ENCODE measurements around the gene PTPRQ. TPM values are rescaled to one million over a fixed set of nuclear protein-coding genes. Genes with fewer than 3 reads are reported as not detected.

Gene PTPRQ
- polyA plus RNA-seq, 2 of the 4 experiments (the other 2 are of a cell fraction), result 0.14 to 0.17 TPM

GRCh38 chr12:80627782-80628181 is 183.7 kb downstream of the PTPRQ start (continued):
- TF ChIP-seq MAZ (IDR thresholded peaks at IDR 0.05; ENCODE audit: borderline replicate concordance, low read depth, low read length), result no peak

DNA sequence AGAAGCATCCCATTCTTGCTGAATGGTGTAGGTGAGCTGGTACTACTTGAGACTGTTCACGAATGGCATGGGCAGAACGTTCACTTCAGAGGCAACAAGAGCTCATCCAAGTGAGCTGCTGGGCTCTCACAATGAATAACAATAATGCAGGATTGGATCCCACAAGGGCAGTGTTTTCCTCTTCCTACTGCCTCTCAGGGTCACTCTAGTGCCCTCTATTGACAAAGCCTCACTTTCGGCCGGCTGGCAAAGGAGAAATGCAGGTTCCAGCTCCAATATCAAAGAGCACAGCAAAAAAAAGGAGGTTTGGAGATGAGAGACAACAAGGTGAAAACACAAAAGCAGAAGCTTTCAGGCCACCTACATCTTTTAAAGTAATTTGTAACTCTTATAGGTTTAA is 188.8 kb downstream of the PTPRQ start:
- FAIRE-seq (no peak), ATAC-seq (peak; percentile 70 to 79)

GRCh38 chr12:80634903-80635302 is 190.9 kb downstream of the PTPRQ start:
- ChIA-PET CTCF (no interaction called here), POLR2A (no interaction called here)
- FAIRE-seq (no peak), DNase-seq (ENCODE audit: low read depth in 1 of 2, low spot score in 1 of 2) (no peak), ATAC-seq (no peak)
- Histone ChIP-seq H3K4me2 (no peak overlapping the region), H3K9me3 (no peaks in the 10 kb centered on the region), H3K4me3 (no peak overlapping the region), H3K27ac (no peak overlapping the region), H3K4me1 (no peaks in the 10 kb centered on the region)
- TF ChIP-seq RFX5 (IDR thresholded peaks at IDR 0.05) (no peak), FOSL2 (IDR thresholded peaks at IDR 0.05) (no peak), FOSL2 (CRISPR knock-in tag; IDR thresholded peaks at IDR 0.05) (no peak), ZFP36 (IDR thresholded peaks at IDR 0.05; ENCODE audit: borderline replicate concordance, partially characterized antibody) (no peak), SMC3 (IDR thresholded peaks at IDR 0.05) (no peak), CBX2 (IDR thresholded peaks at IDR 0.05; ENCODE audit: borderline replicate concordance, low read depth) (no peak), TP53 (CRISPR knock-in tag; IDR thresholded peaks at IDR 0.05) (no peak), POLR2AphosphoS2 (conservative IDR thresholded peaks at IDR 0.05; ENCODE audit: low read length) (no peak), RARB (CRISPR knock-in tag; IDR thresholded peaks at IDR 0.05) (no peak), CHD4 (IDR thresholded peaks at IDR 0.05; ENCODE audit: borderline replicate concordance) (no peak), NR3C1 (IDR thresholded peaks at IDR 0.05) (no peak), KDM5A (IDR thresholded peaks at IDR 0.05) (no peak), RAD21 (conservative IDR thresholded peaks at IDR 0.05 in 1 of 2, IDR thresholded peaks at IDR 0.05 in 1 of 2) (no peak), EHMT2 (IDR thresholded peaks at IDR 0.05; ENCODE audit: low read depth) (no peak), HOXB5 (CRISPR knock-in tag; IDR thresholded peaks at IDR 0.05) (no peak), TFCP2L1 (CRISPR knock-in tag; IDR thresholded peaks at IDR 0.05) (no peak)
- TF ChIP-seq, protein P1, sequence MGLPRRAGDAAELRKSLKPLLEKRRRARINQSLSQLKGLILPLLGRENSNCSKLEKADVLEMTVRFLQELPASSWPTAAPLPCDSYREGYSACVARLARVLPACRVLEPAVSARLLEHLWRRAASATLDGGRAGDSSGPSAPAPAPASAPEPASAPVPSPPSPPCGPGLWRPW (IDR thresholded peaks at IDR 0.05), result no peak
- TF ChIP-seq, protein P2, sequence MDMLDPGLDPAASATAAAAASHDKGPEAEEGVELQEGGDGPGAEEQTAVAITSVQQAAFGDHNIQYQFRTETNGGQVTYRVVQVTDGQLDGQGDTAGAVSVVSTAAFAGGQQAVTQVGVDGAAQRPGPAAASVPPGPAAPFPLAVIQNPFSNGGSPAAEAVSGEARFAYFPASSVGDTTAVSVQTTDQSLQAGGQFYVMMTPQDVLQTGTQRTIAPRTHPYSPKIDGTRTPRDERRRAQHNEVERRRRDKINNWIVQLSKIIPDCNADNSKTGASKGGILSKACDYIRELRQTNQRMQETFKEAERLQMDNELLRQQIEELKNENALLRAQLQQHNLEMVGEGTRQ (IDR thresholded peaks at IDR 0.05), result no peak
- WGBS (ENCODE audit: missing lambda C conversion rate), result 69% methylated on average over 6 of the region's 6 CpGs

More for the DNA sequence above, 188.8 kb downstream of the PTPRQ start:
- H3K4me2 ChIP-seq, result peak overlapping the region; percentile 8; the same call in 1 of the 3 replicates
- 20% methylated on average over 4 of the region's 4 CpGs for WGBS (ENCODE audit: missing lambda C conversion rate)
- no peaks in the 10 kb centered on the region for H3K9me3 ChIP-seq
- ChIA-PET CTCF (interaction anchor here (0.6 to 2.2 kb wide), 6 partner anchors 10 to 160 kb away, joined by 3 to 8 read pairs (median 4); no protein-coding TSS in a partner anchor), POLR2A (no interaction called here)
- H3K4me3 ChIP-seq, result no peak overlapping the region
- peak in 1 of 2 experiments; percentile 34 for DNase-seq (ENCODE audit: low read depth in 1 of 2, low spot score in 1 of 2)
- no peaks in the 10 kb centered on the region; the same call in 2 of the 3 replicates for H3K4me1 ChIP-seq
- TF ChIP-seq, protein P3, sequence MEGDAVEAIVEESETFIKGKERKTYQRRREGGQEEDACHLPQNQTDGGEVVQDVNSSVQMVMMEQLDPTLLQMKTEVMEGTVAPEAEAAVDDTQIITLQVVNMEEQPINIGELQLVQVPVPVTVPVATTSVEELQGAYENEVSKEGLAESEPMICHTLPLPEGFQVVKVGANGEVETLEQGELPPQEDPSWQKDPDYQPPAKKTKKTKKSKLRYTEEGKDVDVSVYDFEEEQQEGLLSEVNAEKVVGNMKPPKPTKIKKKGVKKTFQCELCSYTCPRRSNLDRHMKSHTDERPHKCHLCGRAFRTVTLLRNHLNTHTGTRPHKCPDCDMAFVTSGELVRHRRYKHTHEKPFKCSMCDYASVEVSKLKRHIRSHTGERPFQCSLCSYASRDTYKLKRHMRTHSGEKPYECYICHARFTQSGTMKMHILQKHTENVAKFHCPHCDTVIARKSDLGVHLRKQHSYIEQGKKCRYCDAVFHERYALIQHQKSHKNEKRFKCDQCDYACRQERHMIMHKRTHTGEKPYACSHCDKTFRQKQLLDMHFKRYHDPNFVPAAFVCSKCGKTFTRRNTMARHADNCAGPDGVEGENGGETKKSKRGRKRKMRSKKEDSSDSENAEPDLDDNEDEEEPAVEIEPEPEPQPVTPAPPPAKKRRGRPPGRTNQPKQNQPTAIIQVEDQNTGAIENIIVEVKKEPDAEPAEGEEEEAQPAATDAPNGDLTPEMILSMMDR (IDR thresholded peaks at IDR 0.05), result peak; percentile 33; the same call in 1 of the 3 replicates
- 0 out of 3 replicates have a peak, but pooled peaks have one; percentile 19 for TF ChIP-seq SMC3 (IDR thresholded peaks at IDR 0.05)
- no peak for TF ChIP-seq MYC (IDR thresholded peaks at IDR 0.05; ENCODE audit: borderline replicate concordance, low read length)
- TF ChIP-seq RAD21 (conservative IDR thresholded peaks at IDR 0.05 in 1 of 2, IDR thresholded peaks at IDR 0.05 in 1 of 2), result peak; percentile 26 to 44; a peak in 3 of 5 replicates
- H3K27ac ChIP-seq, result no peak overlapping the region
